ENCODE data around the gene PRKAG2.
"Not testable (repeated sequence)": the region's sequence is repeated elsewhere in the genome, so short reads cannot be mapped to it uniquely, and the experiment has no call there.

The PRKAG2 gene

DNA sequence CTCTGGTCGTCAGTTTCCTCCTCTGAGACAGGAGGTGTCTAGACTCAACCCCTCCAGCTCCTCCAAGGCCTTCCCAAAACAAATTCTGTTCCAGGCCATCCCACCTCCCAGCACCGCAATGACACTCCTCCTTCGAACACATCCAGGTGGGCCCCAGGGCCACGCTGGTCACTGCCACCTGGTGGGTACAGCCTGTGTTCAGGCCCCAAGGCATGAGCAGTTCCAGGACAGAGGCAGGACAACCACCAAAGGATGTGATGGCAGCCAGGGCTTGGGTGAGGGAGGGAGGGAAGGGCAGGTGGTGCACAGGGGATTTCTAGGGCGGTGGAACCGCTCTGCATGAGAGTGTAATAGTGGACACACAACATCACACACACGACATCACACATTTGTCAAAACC, 76.5 kb downstream of the PRKAG2 start:
- TF ChIP-seq CTCF (IDR thresholded peaks at IDR 0.05; ENCODE audit: low read depth, low read length, poor library complexity, severe bottlenecking), result no peak
- TF ChIP-seq EZH2phosphoT487 (IDR thresholded peaks at IDR 0.05; ENCODE audit: borderline replicate concordance, low read length), result no peak
- Histone ChIP-seq H3K79me2 (ENCODE audit: control insufficient read depth, low read length) (no peaks in the 10 kb centered on the region), H3K27me3 (ENCODE audit: control insufficient read depth, low read length) (peaks cover 1% of the 10 kb centered on the region), H4K20me1 (ENCODE audit: control insufficient read depth, insufficient read depth, low read depth, low read length) (no peaks in the 10 kb centered on the region), H3F3A (ENCODE audit: control insufficient read depth, insufficient read depth) (no peaks in the 10 kb centered on the region), H3K9me2 (replicated peaks; ENCODE audit: control insufficient read depth, low read length) (no peaks in the 10 kb centered on the region), H3K4me2 (ENCODE audit: low read length) (no peak overlapping the region), H3K27ac (ENCODE audit: low read depth, low read length) (no peak overlapping the region), H3K9me3 (ENCODE audit: control insufficient read depth, insufficient read depth, low read length) (no peaks in the 10 kb centered on the region), H3K36me3 (ENCODE audit: control insufficient read depth, low read length) (no peaks in the 10 kb centered on the region), H3K4me3 (ENCODE audit: low read length) (no peak overlapping the region), H3K4me1 (ENCODE audit: control insufficient read depth, low read length) (peaks cover under 1% of the 10 kb centered on the region; the same call in 1 of the 2 replicates)

DNA sequence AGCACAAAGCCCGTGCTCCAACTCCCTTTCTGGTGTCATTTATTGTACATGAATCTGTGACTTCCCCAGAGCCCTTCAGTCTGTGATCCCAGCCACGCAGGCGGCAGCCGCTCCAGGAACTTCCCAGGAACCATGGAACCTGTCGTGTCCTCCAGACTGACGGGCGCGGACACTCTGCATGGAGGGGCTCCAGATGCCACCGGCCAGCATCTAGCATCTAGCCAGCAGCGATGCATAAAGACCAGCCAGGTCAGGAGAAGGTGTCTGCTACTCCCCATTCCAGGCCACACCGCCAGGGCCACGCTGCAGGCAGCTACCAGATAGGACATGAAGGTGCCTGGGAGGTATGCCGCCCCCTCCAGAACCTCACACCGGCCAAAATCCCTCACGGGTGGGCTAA, 77.4 kb downstream of the PRKAG2 start:
- no peaks in the 10 kb centered on the region for H3K9me2 ChIP-seq (replicated peaks; ENCODE audit: control insufficient read depth, low read length)
- TF ChIP-seq CTCF (IDR thresholded peaks at IDR 0.05; ENCODE audit: low read depth, low read length, poor library complexity, severe bottlenecking) (no peak), EZH2phosphoT487 (IDR thresholded peaks at IDR 0.05; ENCODE audit: borderline replicate concordance, low read length) (no peak)
- no peaks in the 10 kb centered on the region for H3F3A ChIP-seq (ENCODE audit: control insufficient read depth, insufficient read depth)
- no peaks in the 10 kb centered on the region for H3K79me2 ChIP-seq (ENCODE audit: control insufficient read depth, low read length)
- no peak overlapping the region for H3K27ac ChIP-seq (ENCODE audit: low read depth, low read length)
- no peak overlapping the region for H3K4me2 ChIP-seq (ENCODE audit: low read length)
- H3K36me3 ChIP-seq (ENCODE audit: control insufficient read depth, low read length), result no peaks in the 10 kb centered on the region
- H3K4me1 ChIP-seq (ENCODE audit: control insufficient read depth, low read length), result peaks cover 4% of the 10 kb centered on the region; the same call in 1 of the 2 replicates
- H3K9me3 ChIP-seq (ENCODE audit: control insufficient read depth, insufficient read depth, low read length), result no peaks in the 10 kb centered on the region
- H3K4me3 ChIP-seq (ENCODE audit: low read length), result no peak overlapping the region
- peaks cover 4% of the 10 kb centered on the region for H3K27me3 ChIP-seq (ENCODE audit: control insufficient read depth, low read length)
- no peaks in the 10 kb centered on the region for H4K20me1 ChIP-seq (ENCODE audit: control insufficient read depth, insufficient read depth, low read depth, low read length)

DNA sequence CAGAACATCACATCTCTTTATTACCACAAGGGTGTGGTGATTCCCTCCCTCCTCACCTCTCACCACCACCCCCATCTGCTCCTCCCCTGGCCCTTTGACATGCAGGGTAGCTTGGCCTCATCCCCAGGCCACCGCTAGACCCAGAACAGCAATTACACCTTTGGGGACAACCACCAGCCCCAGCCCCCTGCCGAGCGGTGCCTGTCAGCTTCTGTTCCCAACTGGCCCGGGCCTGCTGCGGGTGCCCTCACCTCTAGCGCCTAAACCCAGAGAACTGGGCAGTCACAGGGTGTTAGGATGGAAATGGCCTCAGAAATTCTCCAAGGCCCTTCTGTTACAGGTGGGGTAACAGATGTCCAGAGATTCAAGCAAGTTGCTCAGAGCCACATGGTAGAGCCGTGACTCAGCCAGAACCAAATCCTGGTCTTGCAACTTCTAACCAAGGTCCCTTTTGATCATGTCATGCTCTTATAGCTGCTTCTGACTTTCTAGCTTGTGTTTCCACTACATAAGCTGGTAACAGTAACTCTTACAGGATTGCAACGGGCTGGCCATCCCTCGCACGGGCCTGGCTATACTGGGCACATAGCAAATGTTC, 78.0 kb downstream of the PRKAG2 start:
- Histone ChIP-seq H3K79me2 (ENCODE audit: control insufficient read depth, low read length) (no peaks in the 10 kb centered on the region), H3K4me1 (ENCODE audit: control insufficient read depth, low read length) (peaks cover 4% of the 10 kb centered on the region; the same call in 1 of the 2 replicates), H4K20me1 (ENCODE audit: control insufficient read depth, insufficient read depth, low read depth, low read length) (no peaks in the 10 kb centered on the region)

DNA sequence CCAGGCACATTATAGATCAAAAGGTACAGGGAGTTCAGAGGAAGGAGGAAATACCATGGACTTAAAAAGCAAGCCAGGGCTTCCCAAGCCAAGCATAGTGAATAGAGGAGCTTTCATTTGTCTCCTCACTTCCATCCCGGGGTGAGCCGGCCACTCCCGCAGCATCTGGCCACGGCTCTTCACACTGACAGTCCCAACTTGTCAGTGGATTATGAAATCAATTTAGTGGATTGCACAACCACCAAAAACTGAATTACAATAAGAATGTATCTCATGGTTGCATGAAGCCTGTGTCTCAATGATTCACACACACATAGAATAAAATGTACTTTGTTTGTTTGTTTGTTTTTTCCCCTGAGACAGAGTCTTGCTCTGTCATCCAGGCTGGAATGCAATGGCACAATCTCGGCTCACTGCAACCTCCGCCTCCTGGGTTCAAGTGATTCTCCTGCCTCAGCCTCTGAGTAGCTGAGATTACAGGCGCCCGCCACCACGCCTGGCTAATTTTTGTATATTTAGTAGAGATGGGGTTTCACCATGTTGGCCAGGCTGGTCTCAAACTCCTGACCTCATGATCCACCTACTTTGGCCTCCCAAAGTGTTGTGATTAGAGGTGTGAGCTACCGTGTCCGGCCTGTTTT, 79.1 kb downstream of the PRKAG2 start:
- H3K79me2 ChIP-seq (ENCODE audit: control insufficient read depth, low read length); H3K4me3 ChIP-seq (ENCODE audit: low read length); H3K27me3 ChIP-seq (ENCODE audit: control insufficient read depth, low read length); H3K9me2 ChIP-seq (replicated peaks; ENCODE audit: control insufficient read depth, low read length); H3K4me2 ChIP-seq (ENCODE audit: low read length); H4K20me1 ChIP-seq (ENCODE audit: control insufficient read depth, insufficient read depth, low read depth, low read length); H3K27ac ChIP-seq (ENCODE audit: low read depth, low read length); H3K36me3 ChIP-seq (ENCODE audit: control insufficient read depth, low read length); H3F3A ChIP-seq (ENCODE audit: control insufficient read depth, insufficient read depth); H3K4me1 ChIP-seq (ENCODE audit: control insufficient read depth, low read length); H3K9me3 ChIP-seq (ENCODE audit: control insufficient read depth, insufficient read depth, low read length): not testable (repeated sequence)

More for the DNA sequence above, 78.0 kb downstream of the PRKAG2 start:
- Histone ChIP-seq H3K9me2 (replicated peaks; ENCODE audit: control insufficient read depth, low read length) (no peaks in the 10 kb centered on the region), H3K4me3 (ENCODE audit: low read length) (no peak overlapping the region), H3K4me2 (ENCODE audit: low read length) (no peak overlapping the region), H3K27ac (ENCODE audit: low read depth, low read length) (no peak overlapping the region), H3K36me3 (ENCODE audit: control insufficient read depth, low read length) (no peaks in the 10 kb centered on the region), H3K9me3 (ENCODE audit: control insufficient read depth, insufficient read depth, low read length) (no peaks in the 10 kb centered on the region), H3K27me3 (ENCODE audit: control insufficient read depth, low read length) (peaks cover 4% of the 10 kb centered on the region), H3F3A (ENCODE audit: control insufficient read depth, insufficient read depth) (no peaks in the 10 kb centered on the region)
- TF ChIP-seq EZH2phosphoT487 (IDR thresholded peaks at IDR 0.05; ENCODE audit: borderline replicate concordance, low read length) (no peak), CTCF (IDR thresholded peaks at IDR 0.05; ENCODE audit: low read depth, low read length, poor library complexity, severe bottlenecking) (no peak)

Measured in DOHH2 (cell line).